SK-N-MC (cell line): ENCODE data around the gene C1QL2.

Experiments used
- EZH2 ChIP-seq: fragments of 200-600 bp; sonication (generic); IDR thresholded peaks from one replicate; pipeline ENCODE4 v1.6.1; 2017; ENCODE audit warnings: antibody characterized with exemption
- FOXP2 ChIP-seq: optimal IDR thresholded peaks from 2 replicates; pipeline ENCODE3; 2011; ENCODE audit warnings: mild to moderate bottlenecking, moderate library complexity; ENCODE audit not compliant: insufficient read depth; ENCODE audit errors: extremely low read length, control extremely low read depth
- POLR2AphosphoS5 ChIP-seq: IDR thresholded peaks from 2 replicates; pipeline ENCODE4 v1.6.1; 2012; ENCODE audit warnings: mild to moderate bottlenecking, low read depth, low read length, borderline replicate concordance

DNA sequence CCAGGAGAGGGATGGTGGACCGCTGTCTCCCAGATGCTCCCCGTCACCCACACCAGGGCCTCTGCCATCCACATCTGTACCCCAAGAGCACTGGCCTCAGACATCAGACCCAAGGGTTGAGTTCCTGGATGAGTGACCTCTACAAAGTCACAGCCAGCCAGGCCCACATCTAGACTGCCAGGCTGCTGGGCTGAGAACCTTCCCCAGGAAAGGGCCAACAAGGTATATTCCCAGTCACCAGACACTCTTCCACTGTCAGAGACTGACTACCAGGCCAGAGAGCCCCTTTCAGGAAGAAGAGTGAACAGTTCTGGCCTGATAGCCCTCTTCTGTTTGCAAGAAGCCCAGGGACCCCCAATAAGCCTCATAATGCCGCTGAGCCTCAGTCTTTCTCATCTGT, 44.3 kb downstream of the C1QL2 start:
- TF ChIP-seq EZH2 (no peak), POLR2AphosphoS5 (no peak), FOXP2 (no peak)
